ENCODE results near the gene RABL2A.
"Not testable (repeated sequence)": the region's sequence is repeated elsewhere in the genome, so short reads cannot be mapped to it uniquely, and the experiment has no call there.

DNA sequence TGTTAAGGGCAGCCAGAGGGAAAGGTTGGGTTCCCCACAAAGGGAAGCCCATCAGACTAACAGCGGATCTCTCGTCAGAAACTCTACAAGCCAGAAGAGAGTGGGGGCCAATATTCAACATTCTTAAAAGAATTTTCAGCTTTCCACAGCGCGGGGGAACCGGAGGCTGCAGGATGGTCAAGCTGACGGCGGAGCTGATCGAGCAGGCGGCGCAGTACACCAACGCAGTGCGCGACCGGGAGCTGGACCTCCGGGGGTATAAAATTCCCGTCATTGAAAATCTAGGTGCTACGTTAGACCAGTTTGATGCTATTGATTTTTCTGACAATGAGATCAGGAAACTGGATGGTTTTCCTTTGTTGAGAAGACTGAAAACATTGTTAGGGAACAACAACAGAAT, 30.7 kb downstream of the RABL2A start:
- TF ChIP-seq, protein P1, sequence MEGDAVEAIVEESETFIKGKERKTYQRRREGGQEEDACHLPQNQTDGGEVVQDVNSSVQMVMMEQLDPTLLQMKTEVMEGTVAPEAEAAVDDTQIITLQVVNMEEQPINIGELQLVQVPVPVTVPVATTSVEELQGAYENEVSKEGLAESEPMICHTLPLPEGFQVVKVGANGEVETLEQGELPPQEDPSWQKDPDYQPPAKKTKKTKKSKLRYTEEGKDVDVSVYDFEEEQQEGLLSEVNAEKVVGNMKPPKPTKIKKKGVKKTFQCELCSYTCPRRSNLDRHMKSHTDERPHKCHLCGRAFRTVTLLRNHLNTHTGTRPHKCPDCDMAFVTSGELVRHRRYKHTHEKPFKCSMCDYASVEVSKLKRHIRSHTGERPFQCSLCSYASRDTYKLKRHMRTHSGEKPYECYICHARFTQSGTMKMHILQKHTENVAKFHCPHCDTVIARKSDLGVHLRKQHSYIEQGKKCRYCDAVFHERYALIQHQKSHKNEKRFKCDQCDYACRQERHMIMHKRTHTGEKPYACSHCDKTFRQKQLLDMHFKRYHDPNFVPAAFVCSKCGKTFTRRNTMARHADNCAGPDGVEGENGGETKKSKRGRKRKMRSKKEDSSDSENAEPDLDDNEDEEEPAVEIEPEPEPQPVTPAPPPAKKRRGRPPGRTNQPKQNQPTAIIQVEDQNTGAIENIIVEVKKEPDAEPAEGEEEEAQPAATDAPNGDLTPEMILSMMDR (IDR thresholded peaks at IDR 0.05 in 4 of 5, conservative IDR thresholded peaks at IDR 0.05 in 1 of 5) = not testable (repeated sequence)
- TF ChIP-seq POLR2A (IDR thresholded peaks at IDR 0.05) = not testable (repeated sequence)

Data from gastrocnemius medialis (tissue), 4 donors.